ENCODE data around the gene LPAR2.
A peak's percentile ranks its signal among the peaks of the same experiment; 100 is the strongest.

LPAR2 gene

GRCh38 chr19:19653597-19654147 lies 25.7 kb upstream of the LPAR2 start:
- no peak for DNase-seq (ENCODE audit: low spot score)

- no peak for DNase-seq (ENCODE audit: low spot score)
Measured at GRCh38 chr19:19652482-19653295, 24.7 kb upstream of the LPAR2 start.

- DNase-seq (ENCODE audit: low spot score) = no peak
Measured at GRCh38 chr19:19651076-19651475, 23.1 kb upstream of the LPAR2 start.

GRCh38 chr19:19650331-19650730 lies 22.3 kb upstream of the LPAR2 start:
- DNase-seq (ENCODE audit: low spot score) = no peak

- no peak for DNase-seq (ENCODE audit: low spot score)
Measured at GRCh38 chr19:19649580-19649995, 21.6 kb upstream of the LPAR2 start.

GRCh38 chr19:19649155-19649554 lies 21.1 kb upstream of the LPAR2 start:
- DNase-seq (ENCODE audit: low spot score) = no peak

- DNase-seq (ENCODE audit: low spot score) = no peak
Measured at GRCh38 chr19:19647037-19647835, 19.2 kb upstream of the LPAR2 start.

GRCh38 chr19:19645233-19645870 lies 17.3 kb upstream of the LPAR2 start:
- no peak for DNase-seq (ENCODE audit: low spot score)

- no peak for DNase-seq (ENCODE audit: low spot score)
Measured at GRCh38 chr19:19644054-19644388, 16.0 kb upstream of the LPAR2 start.

- peak; percentile 99 for DNase-seq (ENCODE audit: low spot score)
Measured at GRCh38 chr19:19643158-19644053, 15.4 kb upstream of the LPAR2 start, which contains the start of gene GMIP. GMIP (minus strand) TSS chr19:19643657; CDS start chr19:19643529, 128 bp downstream.

GRCh38 chr19:19642506-19643157 lies 14.6 kb upstream of the LPAR2 start:
- peak; percentile 66 for DNase-seq (ENCODE audit: low spot score)

- no peak for DNase-seq (ENCODE audit: low spot score)
Measured at GRCh38 chr19:19637523-19638251, 9.7 kb upstream of the LPAR2 start.

GRCh38 chr19:19637186-19637522 lies 9.1 kb upstream of the LPAR2 start:
- no peak for DNase-seq (ENCODE audit: low spot score)

- DNase-seq (ENCODE audit: low spot score) = no peak
Measured at GRCh38 chr19:19636573-19637185, 8.7 kb upstream of the LPAR2 start.

- DNase-seq (ENCODE audit: low spot score) = no peak
Measured at GRCh38 chr19:19635313-19635702, 7.3 kb upstream of the LPAR2 start.

GRCh38 chr19:19634516-19635312 lies 6.7 kb upstream of the LPAR2 start:
- DNase-seq (ENCODE audit: low spot score) = no peak

GRCh38 chr19:19633711-19634515 lies 5.9 kb upstream of the LPAR2 start:
- DNase-seq (ENCODE audit: low spot score) = no peak

- DNase-seq (ENCODE audit: low spot score) = no peak
Measured at GRCh38 chr19:19632661-19633060, 4.6 kb upstream of the LPAR2 start.

Data from HuH-7 (cell line).